ENCODE results near the gene APBB2. TPM values are rescaled to one million over a fixed set of nuclear protein-coding genes. Genes with fewer than 3 reads are reported as not detected.
A peak's percentile ranks its signal among the peaks of the same experiment; 100 is the strongest.

APBB2 gene
- total and polyA plus RNA-seq, 10 of the 15 experiments (the other 5 are each of a cell fraction or from before 2014, with no cell fraction given), result 2.7 to 24.6 (median 19.0) TPM

DNA sequence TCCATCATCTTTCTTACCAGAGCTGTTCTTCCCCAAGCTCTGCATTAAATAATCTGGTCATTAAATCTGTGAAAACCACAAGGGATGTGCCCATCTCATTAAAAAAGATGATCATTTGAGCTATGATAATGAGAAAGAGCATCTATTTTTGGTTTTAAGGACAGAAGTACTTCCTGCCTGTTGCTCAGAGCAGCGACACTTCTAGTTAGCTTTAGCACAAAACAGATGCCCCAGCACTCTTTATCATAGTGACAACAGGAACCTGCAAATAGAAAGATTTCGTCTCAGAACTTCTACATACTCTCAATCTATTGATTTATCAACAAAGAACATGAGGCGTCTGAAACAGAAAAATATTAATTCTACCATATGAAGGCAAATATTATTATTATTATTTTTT, 140.1 kb downstream of the APBB2 start:
- H4K20me1 ChIP-seq (ENCODE audit: control insufficient read depth, insufficient read depth), result no peaks in the 10 kb centered on the region
- no peak overlapping the region for H2AFZ ChIP-seq (ENCODE audit: control insufficient read depth, low read depth, low read length)
- ATAC-seq (no peak), DNase-seq (ENCODE audit: low read depth, low spot score) (no peak), FAIRE-seq (no peak)
- H3K79me2 ChIP-seq (ENCODE audit: control insufficient read depth, insufficient read depth, low read length), result peaks cover 5% of the 10 kb centered on the region
- ChIA-PET CTCF (interaction anchor here (0.8 to 1.5 kb wide), 6 partner anchors 9 to 138 kb away, joined by 3 to 6 read pairs (median 5); no protein-coding TSS in a partner anchor), POLR2A (interaction anchor here (0.6 kb wide), 1 partner anchor 82 kb away, joined by 3 read pairs; no protein-coding TSS in a partner anchor), SMC1A (ENCODE audit: uncharacterized antibody, unreplicated experiment) (interaction anchor here (0.8 to 2.4 kb wide), 12 partner anchors 8 to 138 kb away, joined by 3 to 11 read pairs (median 4); no protein-coding TSS in a partner anchor), RAD21 (ENCODE audit: unreplicated experiment) (interaction anchor here (0.8 to 1.9 kb wide), 4 partner anchors 8 to 131 kb away, joined by 3 to 10 read pairs (median 5); no protein-coding TSS in a partner anchor)
- H3K27me3 ChIP-seq (replicated peaks in 1 of 2; ENCODE audit: control insufficient read depth in 2 of 2, insufficient read depth in 2 of 2, low read length in 1 of 2), result no peaks in the 10 kb centered on the region
- no peak overlapping the region for H3K4me3 ChIP-seq
- TF ChIP-seq MEF2B (IDR thresholded peaks at IDR 0.05; ENCODE audit: partially characterized antibody, poor library complexity, severe bottlenecking) (peak; percentile 36), NRF1 (conservative IDR thresholded peaks at IDR 0.05; ENCODE audit: low read depth, low read length) (no peak), ZNF207 (IDR thresholded peaks at IDR 0.05; ENCODE audit: borderline replicate concordance) (no peak), MYC (IDR thresholded peaks at IDR 0.05; ENCODE audit: insufficient read depth, insufficient read length, insufficient replicate concordance, low read length, severe bottlenecking) (no peak), YY1 (IDR thresholded peaks at IDR 0.05; ENCODE audit: low read depth, low read length) (no peak), EZH2 (IDR thresholded peaks at IDR 0.05; ENCODE audit: borderline replicate concordance, control insufficient read depth, low read depth, low read length) (no peak), CEBPZ (IDR thresholded peaks at IDR 0.05; ENCODE audit: low read depth, low read length) (no peak), JUND (IDR thresholded peaks at IDR 0.05; ENCODE audit: low read depth, low read length) (no peak), ZNF622 (IDR thresholded peaks at IDR 0.05) (no peak), ATF7 (IDR thresholded peaks at IDR 0.05; ENCODE audit: low read depth) (no peak), MTA2 (IDR thresholded peaks at IDR 0.05; ENCODE audit: low read depth) (peak; percentile 81)
- TF ChIP-seq, protein P1, sequence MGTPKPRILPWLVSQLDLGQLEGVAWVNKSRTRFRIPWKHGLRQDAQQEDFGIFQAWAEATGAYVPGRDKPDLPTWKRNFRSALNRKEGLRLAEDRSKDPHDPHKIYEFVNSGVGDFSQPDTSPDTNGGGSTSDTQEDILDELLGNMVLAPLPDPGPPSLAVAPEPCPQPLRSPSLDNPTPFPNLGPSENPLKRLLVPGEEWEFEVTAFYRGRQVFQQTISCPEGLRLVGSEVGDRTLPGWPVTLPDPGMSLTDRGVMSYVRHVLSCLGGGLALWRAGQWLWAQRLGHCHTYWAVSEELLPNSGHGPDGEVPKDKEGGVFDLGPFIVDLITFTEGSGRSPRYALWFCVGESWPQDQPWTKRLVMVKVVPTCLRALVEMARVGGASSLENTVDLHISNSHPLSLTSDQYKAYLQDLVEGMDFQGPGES (IDR thresholded peaks at IDR 0.05), result no peak
- TF ChIP-seq, protein P2, sequence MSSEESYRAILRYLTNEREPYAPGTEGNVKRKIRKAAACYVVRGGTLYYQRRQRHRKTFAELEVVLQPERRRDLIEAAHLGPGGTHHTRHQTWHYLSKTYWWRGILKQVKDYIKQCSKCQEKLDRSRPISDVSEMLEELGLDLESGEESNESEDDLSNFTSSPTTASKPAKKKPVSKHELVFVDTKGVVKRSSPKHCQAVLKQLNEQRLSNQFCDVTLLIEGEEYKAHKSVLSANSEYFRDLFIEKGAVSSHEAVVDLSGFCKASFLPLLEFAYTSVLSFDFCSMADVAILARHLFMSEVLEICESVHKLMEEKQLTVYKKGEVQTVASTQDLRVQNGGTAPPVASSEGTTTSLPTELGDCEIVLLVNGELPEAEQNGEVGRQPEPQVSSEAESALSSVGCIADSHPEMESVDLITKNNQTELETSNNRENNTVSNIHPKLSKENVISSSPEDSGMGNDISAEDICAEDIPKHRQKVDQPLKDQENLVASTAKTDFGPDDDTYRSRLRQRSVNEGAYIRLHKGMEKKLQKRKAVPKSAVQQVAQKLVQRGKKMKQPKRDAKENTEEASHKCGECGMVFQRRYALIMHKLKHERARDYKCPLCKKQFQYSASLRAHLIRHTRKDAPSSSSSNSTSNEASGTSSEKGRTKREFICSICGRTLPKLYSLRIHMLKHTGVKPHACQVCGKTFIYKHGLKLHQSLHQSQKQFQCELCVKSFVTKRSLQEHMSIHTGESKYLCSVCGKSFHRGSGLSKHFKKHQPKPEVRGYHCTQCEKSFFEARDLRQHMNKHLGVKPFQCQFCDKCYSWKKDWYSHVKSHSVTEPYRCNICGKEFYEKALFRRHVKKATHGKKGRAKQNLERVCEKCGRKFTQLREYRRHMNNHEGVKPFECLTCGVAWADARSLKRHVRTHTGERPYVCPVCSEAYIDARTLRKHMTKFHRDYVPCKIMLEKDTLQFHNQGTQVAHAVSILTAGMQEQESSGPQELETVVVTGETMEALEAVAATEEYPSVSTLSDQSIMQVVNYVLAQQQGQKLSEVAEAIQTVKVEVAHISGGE (CRISPR knock-in tag; IDR thresholded peaks at IDR 0.05), result no peak
- H3K9me3 ChIP-seq (replicated peaks; ENCODE audit: control insufficient read depth, insufficient read depth, low read length), result no peaks in the 10 kb centered on the region; the same call in 2 of the 3 replicates
- H3K4me1 ChIP-seq (ENCODE audit: control insufficient read depth, insufficient read depth, low read length), result peaks cover 12% of the 10 kb centered on the region
- intact Hi-C loops (cut with micrococcal nuclease; ENCODE audit: unreplicated experiment) (loop anchor here (5.0 kb wide), 1 partner anchor 138 kb away; the partner anchor contains the start of gene APBB2), in situ Hi-C loops (cut with MboI) (no loop called here)
- H3K27ac ChIP-seq (ENCODE audit: control insufficient read depth, insufficient read depth), result no peak overlapping the region
- H3K36me3 ChIP-seq (ENCODE audit: control insufficient read depth in 2 of 2, insufficient read depth in 2 of 2, low read length in 1 of 2), result no peaks in the 10 kb centered on the region
- no peak overlapping the region for H3K9ac ChIP-seq (ENCODE audit: control insufficient read depth, insufficient read depth, low read length)
- BruUV-seq (replicated peaks), result no TSS peak
- no peak overlapping the region for H3K4me2 ChIP-seq (ENCODE audit: control insufficient read depth, insufficient read depth)
- WGBS (ENCODE audit: insufficient coverage, insufficient replicate concordance, low lambda C conversion rate, missing lambda C conversion rate), result 18% methylated on average over 3 of the region's 3 CpGs
